Measurements from ENCODE around the gene POFUT2. TPM values are rescaled to one million over a fixed set of nuclear protein-coding genes. Genes with fewer than 3 reads are reported as not detected.

Gene POFUT2
- total RNA-seq, 2 donors from 2014 or later, result 11.3 to 16.0 TPM

GRCh38 chr21:45220071-45220481 is 67.6 kb downstream of the POFUT2 start:
- Mint-ChIP-seq H3K36me3 (peaks cover 30 to 32% of the 10 kb centered on the region in 2 donors), H3K9me3 (peaks cover 7 to 20% of the 10 kb centered on the region in 2 donors), H3K27ac (no peak overlapping the region)
- no peak for DNase-seq (ENCODE audit: low spot score in 2 of 2)
- ATAC-seq, result no peak

DNA sequence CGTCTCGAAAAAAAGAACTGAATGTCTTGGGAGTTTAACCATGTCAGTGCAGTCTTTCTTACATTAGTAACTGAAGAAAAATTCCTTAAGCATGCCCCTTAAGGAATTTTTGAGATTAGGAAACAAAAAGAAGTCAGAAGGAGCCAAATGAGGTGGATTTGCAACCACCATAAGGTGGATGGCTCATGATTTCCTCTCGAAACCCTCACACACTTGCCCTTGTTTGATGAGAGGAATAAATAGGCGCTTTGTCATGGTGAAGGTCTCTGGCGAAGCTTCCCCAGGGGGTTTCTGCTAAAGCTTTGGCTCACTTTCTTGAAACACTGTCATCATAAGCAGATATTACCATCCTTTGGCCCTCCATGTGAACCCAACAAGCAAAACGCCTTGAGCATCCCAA is 68.2 kb downstream of the POFUT2 start:
- DNase-seq (ENCODE audit: low spot score in 2 of 2) (no peak), ATAC-seq (no peak)
- H3K9me3 Mint-ChIP-seq, result peaks cover 7 to 20% of the 10 kb centered on the region in 2 donors
- peaks cover 30 to 32% of the 10 kb centered on the region in 2 donors for H3K36me3 Mint-ChIP-seq
- H3K27ac Mint-ChIP-seq, result no peak overlapping the region

DNA sequence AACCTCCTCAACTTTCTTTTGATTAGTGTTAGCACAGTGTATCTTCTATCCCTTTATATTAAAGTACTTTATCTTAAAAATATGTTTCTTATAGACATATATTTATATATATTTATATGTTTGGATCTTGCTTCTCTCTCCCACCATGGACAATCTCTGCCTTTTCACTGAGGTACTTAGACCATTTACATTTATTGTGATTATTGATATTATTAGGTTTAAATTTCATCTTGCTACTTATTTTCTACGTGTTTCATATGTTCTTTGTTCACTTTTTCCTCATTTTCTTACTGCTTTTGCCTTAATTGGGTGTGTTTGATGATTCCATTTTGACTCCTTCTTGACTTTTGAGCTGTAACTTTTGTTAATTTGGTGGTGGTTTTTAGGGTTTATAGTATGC is 70.7 kb downstream of the POFUT2 start:
- ATAC-seq (no peak), DNase-seq (ENCODE audit: low spot score in 2 of 2) (no peak)
- Mint-ChIP-seq H3K36me3 (peaks cover 30 to 32% of the 10 kb centered on the region in 2 donors), H3K27ac (no peak overlapping the region), H3K9me3 (peaks cover 7 to 20% of the 10 kb centered on the region in 2 donors)

DNA sequence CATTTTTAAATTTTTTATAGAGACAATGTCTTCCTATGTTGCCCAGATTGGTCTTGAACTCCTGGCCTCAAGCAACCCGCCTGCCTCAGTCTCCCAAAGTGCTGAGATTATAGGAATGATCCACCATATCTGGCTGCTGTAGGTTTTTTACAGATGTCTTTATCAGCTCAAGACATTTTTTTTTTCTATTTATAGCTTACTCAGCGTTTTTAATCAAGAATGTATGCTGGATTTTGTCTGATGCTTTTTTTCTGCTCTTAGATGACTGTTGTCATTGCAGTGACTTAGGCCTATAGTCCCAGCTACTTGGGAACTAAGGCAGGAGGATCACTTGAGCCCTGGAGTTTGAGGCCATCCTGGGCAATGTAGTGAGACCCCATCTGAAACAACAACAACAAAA is 72.5 kb downstream of the POFUT2 start:
- peaks cover 7 to 20% of the 10 kb centered on the region in 2 donors for H3K9me3 Mint-ChIP-seq
- H3K36me3 Mint-ChIP-seq, result peaks cover 23 to 33% of the 10 kb centered on the region in 2 donors
- no peak for ATAC-seq
- no peak overlapping the region for H3K27ac Mint-ChIP-seq
- DNase-seq (ENCODE audit: low spot score in 2 of 2), result no peak

Other genes starting within 250 kb of the POFUT2 start
- gene ADARB1, start 213.3 kb downstream of the POFUT2 start, total RNA-seq, result 10 to 100 TPM; 24.4 to 37.4 TPM
- 10 to 100 TPM in 1 of 2 donors, 1 to 10 TPM in 1; 4.3 to 22.3 TPM for gene COL18A1, start 117.3 kb upstream of the POFUT2 start, total RNA-seq